HepG2 (cell line): ENCODE results near the gene SYNJ2. TPM values are rescaled to one million over a fixed set of nuclear protein-coding genes. Genes with fewer than 3 reads are reported as not detected.

Source experiments
- CCDC6 ChIP-seq: sonication (generic); formaldehyde crosslinking; IDR thresholded peaks from 2 replicates; pipeline ENCODE4 v1.8.1; 2022; ENCODE audit warnings: mild to moderate bottlenecking, missing genetic modification reagents, moderate library complexity
- EHMT2 ChIP-seq: fragments of 200-600 bp; sonication (generic); IDR thresholded peaks from 2 replicates; pipeline ENCODE4 v1.7.0; 2017; ENCODE audit warnings: antibody characterized with exemption, low read depth, low read length, borderline replicate concordance
- ESRRA ChIP-seq: sonication (generic); formaldehyde crosslinking; IDR thresholded peaks from 2 replicates; pipeline ENCODE4 v1.5.1; 2020; ENCODE audit warnings: mild to moderate bottlenecking, low read depth, missing genetic modification reagents
- FOXP1 ChIP-seq, 2 experiments: fragments of 450-650 bp in 1 of 2; IDR thresholded peaks; 2 replicates each; pipeline ENCODE4 v1.6.1; 2017 to 2018; ENCODE audit warnings: antibody characterized with exemption in 1 of 2
- GABPB1 ChIP-seq: IDR thresholded peaks from 2 replicates; pipeline ENCODE4 v1.6.1; 2016; ENCODE audit warnings: mild to moderate bottlenecking, missing genetic modification reagents, moderate library complexity, missing compliant biosample characterization
- PHB2 ChIP-seq: fragments of 450-650 bp; IDR thresholded peaks from 2 replicates; pipeline ENCODE4 v1.6.1; 2018; ENCODE audit not compliant: partially characterized antibody
- ZBTB44 ChIP-seq: sonication (generic); formaldehyde crosslinking; IDR thresholded peaks from 2 replicates; pipeline ENCODE4 v1.4.0; 2020; ENCODE audit warnings: missing genetic modification reagents
- ZFP36L1 ChIP-seq: sonication (generic); formaldehyde crosslinking; IDR thresholded peaks from 2 replicates; pipeline ENCODE4 v1.8.0; 2022; ENCODE audit warnings: mild to moderate bottlenecking, missing genetic modification reagents, moderate library complexity
- ZNF615 ChIP-seq: sonication (generic); formaldehyde crosslinking; IDR thresholded peaks from 2 replicates; pipeline ENCODE4 v1.5.0; 2020; ENCODE audit warnings: mild to moderate bottlenecking, missing genetic modification reagents, borderline replicate concordance
- ZNF788 ChIP-seq: sonication (generic); formaldehyde crosslinking; IDR thresholded peaks from 2 replicates; pipeline ENCODE4 v1.5.0; 2020; ENCODE audit warnings: mild to moderate bottlenecking, missing genetic modification reagents, borderline replicate concordance
- ZNF883 ChIP-seq: sonication (generic); formaldehyde crosslinking; IDR thresholded peaks from 2 replicates; pipeline ENCODE4 v1.5.1; 2020; ENCODE audit warnings: mild to moderate bottlenecking, missing genetic modification reagents; ENCODE audit errors: not compliant biosample characterization
- polyA plus RNA-seq, 8 experiments: library from polyadenylated mRNA; depleted of rRNA in 3 of 8; stranded (reverse) in 7 of 8; unstranded in 1 of 8; fragments of >200 nt; fragmentation: Illumina TruSeq in 4 of 8; extraction: Trizol in 4 of 8; gene quantifications; 2 replicates each; pipeline versions ENCODE4 v1.2.1 to v1.2.3, GENCODE V29; 2011 to 2016; ENCODE audit warnings: low read depth in 4 of 8, missing spikeins in 1 of 8, mixed read lengths in 1 of 8; ENCODE audit not compliant: insufficient read depth in 1 of 8
- total RNA-seq, 5 experiments: library from RNA; depleted of rRNA; stranded (reverse); fragments of >200 nt; fragmentation: Illumina TruSeq; extraction: Trizol; gene quantifications; 2 replicates each; pipeline ENCODE4 v1.2.3, GENCODE V29; 2016; ENCODE audit warnings: low read depth in 1 of 5
- TF ChIP-seq, protein P1 (sequence below): IDR thresholded peaks from 2 replicates; pipeline ENCODE4 v1.6.1; 2016; ENCODE audit warnings: low read depth, borderline replicate concordance
- TF ChIP-seq, protein P2 (sequence below): sonication (generic); formaldehyde crosslinking; IDR thresholded peaks from 2 replicates; pipeline ENCODE4 v1.5.0; 2020; ENCODE audit warnings: mild to moderate bottlenecking, missing genetic modification reagents, borderline replicate concordance
- TF ChIP-seq, protein P3 (sequence below): sonication (generic); formaldehyde crosslinking; IDR thresholded peaks from one replicate; pipeline ENCODE4 v1.5.1; 2020; ENCODE audit warnings: mild to moderate bottlenecking, missing genetic modification reagents; ENCODE audit errors: not compliant biosample characterization

The SYNJ2 gene
- total and polyA plus RNA-seq, 2 of the 13 experiments (the other 11 are each of a cell fraction or from before 2014, with no cell fraction given) = 39.1 to 57.6 TPM

- TF ChIP-seq ZNF615 (CRISPR knock-in tag) (no peak), PHB2 (no peak), EHMT2 (no peak), ZNF788 (CRISPR knock-in tag) (0 out of 2 replicates have a peak, but pooled peaks have one; percentile 16), ESRRA (CRISPR knock-in tag) (no peak), GABPB1 (0 out of 2 replicates have a peak, but pooled peaks have one; percentile 11), FOXP1 (IDR thresholded peaks at IDR 0.05) (no peak), FOXP1 (CRISPR knock-in tag; IDR thresholded peaks at IDR 0.05) (no peak), CCDC6 (CRISPR knock-in tag) (0 out of 2 replicates have a peak, but pooled peaks have one; percentile 6), ZFP36L1 (CRISPR knock-in tag) (no peak), ZBTB44 (CRISPR knock-in tag) (no peak), ZNF883 (CRISPR knock-in tag) (no peak)
- TF ChIP-seq, protein P1, sequence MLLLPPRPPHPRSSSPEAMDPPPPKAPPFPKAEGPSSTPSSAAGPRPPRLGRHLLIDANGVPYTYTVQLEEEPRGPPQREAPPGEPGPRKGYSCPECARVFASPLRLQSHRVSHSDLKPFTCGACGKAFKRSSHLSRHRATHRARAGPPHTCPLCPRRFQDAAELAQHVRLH = no peak
- TF ChIP-seq, protein P2, sequence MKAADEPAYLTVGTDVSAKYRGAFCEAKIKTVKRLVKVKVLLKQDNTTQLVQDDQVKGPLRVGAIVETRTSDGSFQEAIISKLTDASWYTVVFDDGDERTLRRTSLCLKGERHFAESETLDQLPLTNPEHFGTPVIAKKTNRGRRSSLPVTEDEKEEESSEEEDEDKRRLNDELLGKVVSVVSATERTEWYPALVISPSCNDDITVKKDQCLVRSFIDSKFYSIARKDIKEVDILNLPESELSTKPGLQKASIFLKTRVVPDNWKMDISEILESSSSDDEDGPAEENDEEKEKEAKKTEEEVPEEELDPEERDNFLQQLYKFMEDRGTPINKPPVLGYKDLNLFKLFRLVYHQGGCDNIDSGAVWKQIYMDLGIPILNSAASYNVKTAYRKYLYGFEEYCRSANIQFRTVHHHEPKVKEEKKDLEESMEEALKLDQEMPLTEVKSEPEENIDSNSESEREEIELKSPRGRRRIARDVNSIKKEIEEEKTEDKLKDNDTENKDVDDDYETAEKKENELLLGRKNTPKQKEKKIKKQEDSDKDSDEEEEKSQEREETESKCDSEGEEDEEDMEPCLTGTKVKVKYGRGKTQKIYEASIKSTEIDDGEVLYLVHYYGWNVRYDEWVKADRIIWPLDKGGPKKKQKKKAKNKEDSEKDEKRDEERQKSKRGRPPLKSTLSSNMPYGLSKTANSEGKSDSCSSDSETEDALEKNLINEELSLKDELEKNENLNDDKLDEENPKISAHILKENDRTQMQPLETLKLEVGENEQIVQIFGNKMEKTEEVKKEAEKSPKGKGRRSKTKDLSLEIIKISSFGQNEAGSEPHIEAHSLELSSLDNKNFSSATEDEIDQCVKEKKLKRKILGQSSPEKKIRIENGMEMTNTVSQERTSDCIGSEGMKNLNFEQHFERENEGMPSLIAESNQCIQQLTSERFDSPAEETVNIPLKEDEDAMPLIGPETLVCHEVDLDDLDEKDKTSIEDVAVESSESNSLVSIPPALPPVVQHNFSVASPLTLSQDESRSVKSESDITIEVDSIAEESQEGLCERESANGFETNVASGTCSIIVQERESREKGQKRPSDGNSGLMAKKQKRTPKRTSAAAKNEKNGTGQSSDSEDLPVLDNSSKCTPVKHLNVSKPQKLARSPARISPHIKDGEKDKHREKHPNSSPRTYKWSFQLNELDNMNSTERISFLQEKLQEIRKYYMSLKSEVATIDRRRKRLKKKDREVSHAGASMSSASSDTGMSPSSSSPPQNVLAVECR (CRISPR knock-in tag) = peak; percentile 26; the same call in 1 of the 2 replicates
- TF ChIP-seq, protein P3, sequence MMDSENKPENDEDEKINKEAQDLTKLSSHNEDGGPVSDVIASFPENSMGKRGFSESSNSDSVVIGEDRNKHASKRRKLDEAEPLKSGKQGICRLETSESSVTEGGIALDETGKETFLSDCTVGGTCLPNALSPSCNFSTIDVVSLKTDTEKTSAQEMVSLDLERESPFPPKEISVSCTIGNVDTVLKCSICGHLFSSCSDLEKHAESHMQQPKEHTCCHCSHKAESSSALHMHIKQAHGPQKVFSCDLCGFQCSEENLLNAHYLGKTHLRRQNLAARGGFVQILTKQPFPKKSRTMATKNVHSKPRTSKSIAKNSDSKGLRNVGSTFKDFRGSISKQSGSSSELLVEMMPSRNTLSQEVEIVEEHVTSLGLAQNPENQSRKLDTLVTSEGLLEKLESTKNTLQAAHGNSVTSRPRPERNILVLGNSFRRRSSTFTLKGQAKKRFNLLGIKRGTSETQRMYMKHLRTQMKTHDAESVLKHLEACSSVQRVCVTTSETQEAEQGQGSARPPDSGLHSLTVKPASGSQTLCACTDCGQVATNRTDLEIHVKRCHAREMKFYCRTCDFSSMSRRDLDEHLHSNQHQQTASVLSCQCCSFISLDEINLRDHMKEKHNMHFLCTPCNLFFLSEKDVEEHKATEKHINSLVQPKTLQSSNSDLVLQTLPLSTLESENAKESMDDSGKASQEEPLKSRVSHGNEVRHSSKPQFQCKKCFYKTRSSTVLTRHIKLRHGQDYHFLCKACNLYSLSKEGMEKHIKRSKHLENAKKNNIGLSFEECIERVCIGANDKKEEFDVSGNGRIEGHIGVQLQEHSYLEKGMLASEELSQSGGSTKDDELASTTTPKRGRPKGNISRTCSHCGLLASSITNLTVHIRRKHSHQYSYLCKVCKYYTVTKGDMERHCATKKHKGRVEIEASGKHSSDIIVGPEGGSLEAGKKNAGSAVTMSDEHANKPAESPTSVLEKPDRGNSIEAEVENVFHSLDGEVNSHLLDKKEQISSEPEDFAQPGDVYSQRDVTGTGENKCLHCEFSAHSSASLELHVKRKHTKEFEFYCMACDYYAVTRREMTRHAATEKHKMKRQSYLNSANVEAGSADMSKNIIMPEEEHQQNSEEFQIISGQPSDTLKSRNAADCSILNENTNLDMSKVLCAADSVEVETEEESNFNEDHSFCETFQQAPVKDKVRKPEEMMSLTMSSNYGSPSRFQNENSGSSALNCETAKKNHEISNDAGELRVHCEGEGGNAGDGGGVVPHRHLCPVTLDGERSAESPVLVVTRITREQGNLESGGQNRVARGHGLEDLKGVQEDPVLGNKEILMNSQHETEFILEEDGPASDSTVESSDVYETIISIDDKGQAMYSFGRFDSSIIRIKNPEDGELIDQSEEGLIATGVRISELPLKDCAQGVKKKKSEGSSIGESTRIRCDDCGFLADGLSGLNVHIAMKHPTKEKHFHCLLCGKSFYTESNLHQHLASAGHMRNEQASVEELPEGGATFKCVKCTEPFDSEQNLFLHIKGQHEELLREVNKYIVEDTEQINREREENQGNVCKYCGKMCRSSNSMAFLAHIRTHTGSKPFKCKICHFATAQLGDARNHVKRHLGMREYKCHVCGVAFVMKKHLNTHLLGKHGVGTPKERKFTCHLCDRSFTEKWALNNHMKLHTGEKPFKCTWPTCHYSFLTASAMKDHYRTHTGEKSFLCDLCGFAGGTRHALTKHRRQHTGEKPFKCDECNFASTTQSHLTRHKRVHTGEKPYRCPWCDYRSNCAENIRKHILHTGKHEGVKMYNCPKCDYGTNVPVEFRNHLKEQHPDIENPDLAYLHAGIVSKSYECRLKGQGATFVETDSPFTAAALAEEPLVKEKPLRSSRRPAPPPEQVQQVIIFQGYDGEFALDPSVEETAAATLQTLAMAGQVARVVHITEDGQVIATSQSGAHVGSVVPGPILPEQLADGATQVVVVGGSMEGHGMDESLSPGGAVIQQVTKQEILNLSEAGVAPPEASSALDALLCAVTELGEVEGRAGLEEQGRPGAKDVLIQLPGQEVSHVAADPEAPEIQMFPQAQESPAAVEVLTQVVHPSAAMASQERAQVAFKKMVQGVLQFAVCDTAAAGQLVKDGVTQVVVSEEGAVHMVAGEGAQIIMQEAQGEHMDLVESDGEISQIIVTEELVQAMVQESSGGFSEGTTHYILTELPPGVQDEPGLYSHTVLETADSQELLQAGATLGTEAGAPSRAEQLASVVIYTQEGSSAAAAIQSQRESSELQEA (CRISPR knock-in tag) = no peak
Observed at GRCh38 chr6:158026901-158027589, 45.4 kb downstream of the SYNJ2 start (continued).
